GM04504 (cell line): ENCODE results near the gene DPH7.
"Not testable (repeated sequence)": the region's sequence is repeated elsewhere in the genome, so short reads cannot be mapped to it uniquely, and the experiment has no call there.

ENCODE experiments used
- DNase-seq: peaks from one replicate; pipeline ENCODE4 v3.0.0-alpha.2; 2012; ENCODE audit warnings: low read depth

Gene DPH7

DNA sequence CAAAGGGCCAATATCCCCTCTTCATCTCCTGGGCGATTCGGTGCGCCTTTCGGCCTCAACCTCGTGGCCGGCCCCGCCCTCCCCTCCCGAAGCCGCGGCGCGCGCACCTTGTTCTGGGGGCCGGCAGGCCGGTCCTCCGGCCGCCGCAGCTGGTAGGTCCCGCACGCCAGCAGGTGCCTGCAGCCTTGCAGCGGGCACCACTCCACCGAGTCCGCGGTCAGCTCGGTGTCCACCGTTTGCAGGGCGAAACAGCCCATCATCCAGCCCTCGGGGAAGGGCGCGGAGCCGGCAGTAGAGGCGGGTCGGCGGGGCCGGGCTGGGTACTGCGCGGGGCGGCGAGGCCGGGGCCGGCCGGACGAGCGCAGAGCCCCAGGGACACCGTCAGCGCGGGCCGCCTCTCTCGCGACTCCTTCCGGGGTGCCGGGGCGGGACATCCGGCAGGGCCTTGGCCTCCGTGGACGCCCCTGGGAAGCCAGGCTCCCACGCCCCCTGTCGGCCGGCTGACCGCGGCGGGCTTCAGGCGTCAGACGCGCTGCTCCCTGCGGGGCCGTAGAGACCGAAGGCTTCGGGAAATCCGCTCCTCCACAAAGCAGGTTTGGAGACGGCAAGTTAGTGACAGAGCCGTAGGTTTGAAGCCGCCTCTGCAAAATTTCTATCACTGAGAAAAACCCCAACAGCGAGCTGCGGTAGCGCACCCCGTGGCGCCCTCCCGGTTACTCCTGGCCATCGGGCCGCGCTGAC lies at the start of gene DPH7:
TSS of gene DPH7 (minus strand) at position 408 of the 741 bp plus-strand sequence. CDS start at position 260, 148 bp downstream.
- DNase-seq = peak; percentile 80

DNA sequence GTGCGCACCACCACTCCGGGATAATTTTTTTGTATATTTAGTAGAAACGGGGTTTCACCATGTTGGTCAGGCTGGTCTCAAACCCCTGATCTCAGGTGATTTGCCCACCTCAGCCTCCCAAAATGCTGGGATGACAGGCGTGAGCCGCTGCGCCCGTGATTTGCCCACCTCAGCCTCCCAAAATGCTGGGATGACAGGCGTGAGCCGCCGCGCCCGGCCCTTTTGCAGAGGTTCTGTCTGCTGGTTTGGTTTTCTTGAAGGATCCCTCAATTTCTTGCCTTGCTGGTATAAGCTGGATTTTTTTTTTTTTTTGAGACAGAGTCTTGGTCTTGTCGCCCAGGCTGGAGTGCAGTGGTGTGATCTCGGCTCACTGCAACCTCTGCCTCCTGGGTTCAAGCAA lies 48.7 kb upstream of the DPH7 start:
- DNase-seq = not testable (repeated sequence)

DNA sequence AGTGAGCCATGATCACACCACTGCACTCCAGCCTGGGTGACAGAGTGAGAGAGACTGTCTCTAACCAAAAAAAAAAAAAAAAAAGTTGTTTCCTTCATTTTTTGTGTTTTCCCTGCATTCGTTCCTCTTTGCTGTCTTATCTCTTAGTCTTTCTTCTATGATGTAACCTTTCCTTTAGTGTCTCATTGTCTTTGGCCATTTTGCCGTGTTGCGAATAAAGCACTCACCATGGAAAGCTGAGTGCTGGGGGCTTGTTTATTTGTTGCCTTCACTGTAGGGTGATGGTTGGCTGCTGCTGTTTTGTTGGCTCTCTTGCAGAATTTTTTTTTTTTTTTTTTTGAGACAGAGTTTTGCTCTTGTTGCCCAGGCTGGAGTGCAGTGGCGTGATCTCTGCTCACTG lies 47.7 kb upstream of the DPH7 start:
- DNase-seq = no peak

DNA sequence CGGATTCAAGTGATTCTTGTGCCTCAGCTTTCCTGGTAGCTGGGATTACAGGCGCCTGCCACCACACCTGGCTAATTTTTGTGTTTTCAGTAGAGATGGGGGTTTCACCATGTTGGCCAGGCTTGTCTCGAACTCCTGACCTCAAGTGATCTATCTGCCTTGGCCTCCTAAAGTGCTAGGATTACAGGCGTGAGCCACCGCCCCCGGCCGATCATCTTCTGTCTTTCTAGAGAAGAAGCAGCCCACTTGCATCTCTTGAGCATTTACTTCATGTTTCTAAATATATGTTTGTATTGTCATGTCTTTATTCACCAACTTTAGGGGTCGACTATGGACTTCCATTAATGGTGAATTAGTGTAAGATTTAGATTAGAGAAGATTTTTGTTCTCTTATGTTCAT lies 43.5 kb upstream of the DPH7 start:
- not testable (repeated sequence) for DNase-seq

DNA sequence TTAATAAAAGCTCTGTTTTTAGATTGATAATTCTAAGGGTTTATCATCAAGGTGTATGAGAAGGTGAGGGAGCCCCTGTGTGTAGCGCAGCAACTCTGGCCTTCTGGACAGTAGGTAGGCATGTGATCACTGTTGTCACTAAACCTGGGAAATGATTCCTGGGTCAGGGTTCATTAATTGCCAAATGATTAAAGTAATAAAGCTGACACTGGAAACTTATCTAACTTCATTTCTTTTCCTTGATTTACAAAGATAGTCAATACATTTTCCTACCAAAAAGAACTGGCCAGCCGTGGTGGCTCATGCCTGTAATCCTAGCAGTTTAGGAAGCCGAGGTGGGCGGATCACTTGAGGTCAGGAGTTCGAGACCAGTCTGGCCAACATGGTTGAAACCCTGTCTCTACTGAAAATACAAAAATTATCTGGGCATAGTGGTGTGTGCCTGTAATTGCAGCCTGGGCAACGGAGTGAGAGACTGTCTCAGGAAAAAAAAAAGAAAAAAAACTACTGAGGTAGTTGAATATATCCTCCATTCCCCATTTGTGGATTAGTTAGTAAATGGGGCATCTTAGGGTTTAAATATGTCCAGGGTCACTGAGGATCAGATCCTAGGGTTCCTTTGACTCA lies 42.5 kb upstream of the DPH7 start:
- DNase-seq = no peak

DNA sequence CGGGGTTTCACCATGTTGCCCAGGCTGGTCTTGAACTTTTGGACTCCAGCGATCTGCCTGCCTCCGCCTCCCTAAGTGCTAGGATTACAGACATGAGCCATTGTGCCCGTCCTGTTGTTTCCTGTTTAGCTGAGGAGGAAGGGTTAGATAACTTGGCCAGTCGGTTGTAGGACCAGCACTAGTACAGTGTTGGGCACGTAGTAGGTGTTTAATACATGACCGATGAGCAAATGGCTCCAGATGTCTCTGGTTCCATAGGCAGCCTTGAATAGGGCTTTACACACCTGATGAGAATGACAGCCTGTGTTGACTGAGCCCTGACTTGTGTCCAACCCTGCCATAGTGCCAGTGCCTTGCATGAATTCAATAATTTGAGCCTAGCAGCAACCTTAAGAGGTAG lies 41.9 kb upstream of the DPH7 start:
- no peak for DNase-seq

DNA sequence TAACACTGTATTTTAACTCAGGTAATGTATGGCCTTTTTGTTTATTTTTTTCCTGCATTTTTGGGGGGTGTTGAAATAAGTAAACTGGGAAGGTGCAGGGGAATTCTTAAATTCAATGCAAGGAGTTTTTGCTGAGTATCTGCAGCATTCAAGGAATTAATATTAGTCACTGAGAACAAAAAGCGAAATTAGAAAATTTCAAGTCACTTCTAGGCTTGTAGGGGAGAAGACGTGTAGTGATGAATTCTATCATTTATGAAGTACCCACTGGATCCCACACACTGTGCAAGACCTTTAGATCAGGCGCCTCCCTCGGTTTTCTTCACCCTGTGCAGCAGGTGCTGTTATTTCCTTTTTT lies 41.3 kb upstream of the DPH7 start:
- no peak for DNase-seq

DNA sequence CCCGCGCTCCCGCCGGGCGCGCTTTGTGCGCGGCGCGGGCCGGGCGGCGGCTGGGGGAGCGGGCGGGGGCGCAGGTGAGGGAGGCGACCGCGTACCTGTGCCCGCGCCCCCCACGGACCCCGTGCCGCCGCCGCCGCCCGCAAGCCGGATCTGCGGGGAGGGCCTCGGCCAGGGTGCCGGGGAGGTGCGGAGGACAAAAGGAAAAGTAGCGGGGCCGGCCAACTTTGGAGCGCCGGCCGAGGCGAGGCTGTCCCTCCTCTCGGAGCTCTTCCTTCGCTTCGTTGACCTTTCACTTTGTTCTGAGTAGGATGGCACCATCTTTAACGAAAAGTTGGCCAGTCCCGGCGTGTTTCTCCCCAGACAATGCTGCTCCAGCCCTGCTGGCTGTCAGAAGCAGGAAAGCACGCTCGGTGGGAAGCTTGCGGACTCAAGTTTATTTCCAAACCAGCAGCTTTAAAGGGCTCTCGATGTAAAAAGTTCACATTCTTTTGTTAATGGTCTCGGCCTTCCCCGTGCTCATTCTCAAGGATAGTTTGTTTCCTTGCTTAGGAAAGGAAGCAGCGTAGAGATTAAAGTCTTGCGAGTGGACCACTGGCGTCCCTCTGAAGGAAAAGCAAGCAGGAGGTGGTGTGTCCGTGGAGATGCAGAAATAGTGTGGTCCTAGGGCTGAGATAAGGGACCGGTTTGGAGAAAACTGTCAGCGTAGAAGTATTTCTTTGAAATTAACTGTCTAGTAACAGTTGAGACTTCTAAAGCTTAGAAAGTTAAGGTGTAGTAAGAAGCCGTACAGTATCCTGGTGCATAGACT lies 40.7 kb upstream of the DPH7 start:
- DNase-seq = no peak

DNA sequence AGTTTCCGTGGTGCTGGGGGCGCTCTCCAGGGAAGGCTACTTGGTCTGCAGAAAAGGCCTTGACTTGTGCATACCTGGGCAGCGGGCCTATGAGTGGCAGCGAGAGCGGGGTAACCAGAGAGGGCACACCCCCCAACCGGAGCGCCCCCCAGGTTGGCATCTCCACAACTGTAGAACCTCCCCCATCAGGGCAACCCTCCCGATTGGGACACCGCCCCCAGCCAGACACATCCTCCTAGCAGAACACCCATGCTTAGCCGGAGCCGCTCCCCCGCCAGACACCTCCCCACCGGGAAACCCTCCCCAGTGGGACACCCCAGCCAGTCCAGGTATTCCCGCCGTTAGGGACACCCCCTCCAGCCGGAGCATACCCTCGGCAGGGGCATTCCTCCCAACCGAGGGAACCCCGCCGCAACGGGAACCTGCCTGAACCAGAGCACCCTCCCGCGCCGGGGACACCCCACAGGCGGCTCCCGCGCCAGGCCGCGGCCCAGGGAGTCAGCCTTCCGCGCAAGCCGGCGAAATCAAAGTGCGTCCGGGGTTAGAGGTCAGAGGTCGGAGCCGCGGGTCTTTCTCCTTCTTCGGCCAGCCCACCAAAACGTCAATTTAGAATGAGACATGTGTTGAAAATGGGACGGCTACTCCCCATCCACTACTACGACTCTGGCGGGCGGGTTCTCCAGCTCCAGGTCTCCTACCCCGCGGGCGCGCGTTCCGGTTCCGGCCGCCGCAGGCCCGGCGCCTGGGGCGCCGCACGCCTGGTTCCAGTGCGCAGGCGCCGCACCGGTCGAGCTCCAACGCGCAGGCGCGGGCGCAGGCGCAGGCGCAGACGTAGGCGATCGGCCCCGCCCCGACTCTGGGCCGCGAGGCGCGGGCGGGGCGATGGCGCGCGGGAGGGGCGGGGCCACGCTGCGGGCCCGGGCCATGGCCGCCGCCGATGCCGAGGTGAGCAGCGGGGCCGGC lies 39.7 kb upstream of the DPH7 start, which contains the start of gene EHMT1:
TSS of gene EHMT1 (plus strand) at position 901 of the 963 bp plus-strand sequence. CDS start at position 925, 24 bp downstream.
- DNase-seq = peak; percentile 67

DNA sequence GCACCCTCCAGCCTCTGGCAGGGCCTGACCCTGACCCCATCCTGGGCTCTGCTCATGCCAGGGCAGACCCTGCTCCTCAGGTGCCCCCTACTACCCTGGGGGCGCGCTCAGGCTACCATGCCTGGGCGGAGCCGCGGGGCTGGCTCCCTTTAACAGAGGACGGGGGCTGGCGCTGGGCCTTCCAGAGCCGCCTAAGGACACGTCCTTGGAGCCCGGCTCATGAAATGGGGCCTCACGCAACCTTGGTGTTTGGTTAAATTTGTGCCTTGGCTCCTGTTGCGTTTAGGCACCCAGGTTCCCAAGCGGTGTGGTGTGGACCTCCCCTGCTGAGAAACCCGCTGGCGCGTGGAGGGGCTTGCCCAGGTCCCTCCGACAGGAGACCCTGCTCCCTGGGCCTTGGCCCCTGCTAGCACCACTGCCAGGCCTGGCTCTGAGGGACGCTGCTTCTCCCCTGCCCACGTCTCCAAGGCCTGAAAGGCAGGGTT lies 36.7 kb upstream of the DPH7 start:
- no peak for DNase-seq

DNA sequence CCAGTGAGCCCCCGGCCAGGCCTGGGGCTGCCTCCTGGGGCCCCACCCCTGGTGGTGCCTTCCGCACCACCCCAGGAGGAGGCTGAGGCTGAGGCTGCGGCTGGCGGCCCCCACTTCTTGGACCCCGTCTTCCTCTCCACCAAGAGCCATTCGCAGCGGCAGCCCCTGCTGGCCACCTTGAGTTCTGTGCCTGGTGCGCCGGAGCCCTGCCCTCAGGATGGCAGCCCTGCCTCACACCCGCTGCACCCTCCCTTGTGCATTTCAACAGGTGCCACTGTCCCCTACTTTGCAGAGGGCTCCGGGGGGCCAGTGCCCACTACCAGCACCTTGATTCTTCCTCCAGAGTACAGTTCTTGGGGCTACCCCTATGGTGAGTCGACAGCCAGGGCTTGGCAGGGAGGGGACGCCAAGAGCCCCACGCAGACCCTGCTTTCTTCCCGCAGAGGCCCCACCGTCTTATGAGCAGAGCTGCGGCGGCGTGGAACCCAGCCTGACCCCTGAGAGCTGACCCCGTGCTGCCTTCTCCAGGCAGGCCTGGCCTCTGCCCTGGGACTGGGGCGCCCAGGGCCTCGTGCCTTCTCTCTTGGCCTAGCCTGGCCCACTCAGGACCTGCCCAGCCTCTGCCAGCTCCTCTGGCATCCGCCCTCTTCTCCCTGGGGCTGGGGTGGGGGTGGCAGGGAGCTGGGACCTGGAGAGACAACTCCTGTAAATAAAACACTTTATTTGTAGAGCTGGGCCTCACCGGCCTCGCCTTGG lies 36.1 kb upstream of the DPH7 start:
- no peak for DNase-seq

DNA sequence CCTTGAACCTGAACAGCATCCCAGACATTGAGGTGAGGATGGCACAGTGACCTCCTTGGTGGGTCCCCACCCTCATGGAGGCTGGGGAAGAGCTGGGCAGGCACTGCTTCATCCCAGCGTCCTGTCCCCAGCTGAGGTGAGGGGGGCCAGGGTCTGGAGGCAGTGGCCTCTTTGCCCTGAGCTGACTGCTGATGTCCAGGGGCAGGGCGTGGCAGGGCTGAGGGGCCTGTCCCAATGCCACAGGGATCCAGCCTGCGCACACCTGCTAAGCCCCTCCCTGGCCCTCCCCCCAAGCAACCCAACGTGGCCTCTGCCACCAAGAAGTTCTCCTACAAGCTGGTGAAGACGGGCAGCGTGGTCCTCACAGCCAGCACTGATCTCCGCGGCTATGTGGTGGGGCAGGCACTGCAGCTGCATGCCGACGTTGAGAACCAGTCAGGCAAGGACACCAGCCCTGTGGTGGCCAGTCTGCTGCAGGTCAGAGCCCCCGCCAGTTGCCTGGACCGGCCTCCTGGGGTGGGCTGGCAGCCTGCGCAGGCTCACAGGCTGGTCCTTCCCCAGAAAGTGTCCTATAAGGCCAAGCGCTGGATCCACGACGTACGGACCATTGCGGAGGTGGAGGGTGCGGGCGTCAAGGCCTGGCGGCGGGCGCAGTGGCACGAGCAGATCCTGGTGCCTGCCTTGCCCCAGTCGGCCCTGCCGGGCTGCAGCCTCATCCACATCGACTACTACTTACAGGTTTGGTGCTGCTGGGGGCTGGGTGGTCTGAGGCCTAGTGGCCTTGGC lies 35.2 kb upstream of the DPH7 start:
- DNase-seq = no peak

DNA sequence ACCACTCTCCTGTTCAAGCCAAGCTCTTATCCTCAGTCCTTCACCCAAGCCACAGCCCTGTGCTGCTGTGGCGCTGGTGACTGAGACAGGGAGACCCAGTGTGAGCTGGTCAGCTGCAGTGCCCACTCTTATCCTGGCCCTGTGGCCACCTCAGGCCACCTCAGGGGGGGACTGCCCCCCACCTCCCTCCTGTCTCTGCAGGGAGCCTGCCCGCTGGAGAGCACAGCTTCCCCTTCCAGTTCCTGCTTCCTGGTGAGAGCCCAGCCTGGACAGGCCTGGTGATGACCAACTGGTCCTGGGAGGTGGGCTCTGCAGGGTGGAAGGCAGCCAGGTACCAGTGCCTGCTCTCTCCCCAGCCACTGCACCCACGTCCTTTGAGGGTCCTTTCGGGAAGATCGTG lies 34.5 kb upstream of the DPH7 start:
- DNase-seq = no peak

DNA sequence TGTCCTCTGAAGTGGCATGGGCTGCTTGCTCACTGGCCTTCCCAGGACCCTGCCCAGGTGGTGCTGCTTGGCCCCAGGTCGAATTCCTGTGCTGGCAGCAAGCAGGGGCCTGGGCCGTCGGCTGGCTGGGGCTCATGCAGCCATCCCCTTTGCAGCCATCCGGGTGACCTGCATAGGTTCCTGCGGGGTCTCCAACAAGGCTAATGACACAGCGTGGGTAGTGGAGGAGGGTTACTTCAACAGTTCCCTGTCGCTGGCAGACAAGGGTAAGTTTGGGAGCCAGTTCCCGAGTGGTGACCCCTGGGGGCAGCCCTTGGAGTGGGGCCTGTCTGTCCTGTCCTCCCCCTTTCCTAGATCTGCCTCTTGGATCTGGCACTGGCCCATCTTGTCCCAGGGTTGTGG lies 34.0 kb upstream of the DPH7 start:
- DNase-seq = no peak

DNA sequence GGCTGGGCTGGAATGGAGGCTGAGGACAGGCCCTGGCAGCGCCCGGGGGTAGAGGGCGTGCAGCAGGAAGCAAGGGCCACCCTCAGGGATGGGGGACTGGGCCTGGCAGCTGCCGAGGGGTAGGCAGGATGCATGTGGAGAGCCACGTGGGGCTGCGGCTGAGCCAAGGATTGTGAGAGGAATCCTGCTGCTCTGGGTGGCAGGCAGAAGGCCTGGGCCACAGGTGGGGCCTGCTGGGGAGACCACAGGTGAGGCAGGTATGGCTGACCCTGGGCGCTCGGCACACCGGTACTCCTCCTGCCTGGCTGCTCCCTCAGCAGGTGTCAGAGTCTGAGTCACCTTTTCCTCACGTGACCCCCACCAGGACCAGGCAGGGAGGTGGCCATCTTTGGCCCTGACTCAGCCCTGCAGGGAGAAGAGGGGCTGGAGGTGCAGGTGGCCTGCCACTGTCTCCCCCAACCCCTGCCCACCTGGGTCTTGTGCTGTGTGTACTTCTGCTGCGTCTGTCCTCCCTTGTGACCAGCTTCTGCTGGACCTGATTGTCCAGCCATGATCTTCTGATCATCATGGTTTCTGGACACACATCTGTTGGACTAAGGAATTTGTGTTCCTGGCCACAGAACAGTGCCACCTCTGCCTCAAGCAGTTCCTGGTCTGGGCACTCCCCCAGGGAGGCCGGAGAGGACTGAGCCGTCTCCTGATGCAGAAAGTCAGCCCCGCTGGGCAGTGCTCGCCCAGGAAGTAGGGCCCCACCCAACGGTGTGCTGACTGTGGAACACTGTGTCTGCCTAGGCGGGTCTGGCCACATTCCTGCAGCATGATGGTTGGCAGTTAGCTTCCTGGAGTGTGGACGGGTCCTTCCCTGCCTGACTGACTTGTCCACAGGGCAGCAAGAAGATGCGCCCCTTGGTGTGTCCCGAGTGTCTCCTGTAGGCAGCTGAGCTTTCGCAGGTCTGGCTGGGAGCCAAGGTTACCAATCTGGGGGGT lies 33.2 kb upstream of the DPH7 start:
- DNase-seq = peak; percentile 56

DNA sequence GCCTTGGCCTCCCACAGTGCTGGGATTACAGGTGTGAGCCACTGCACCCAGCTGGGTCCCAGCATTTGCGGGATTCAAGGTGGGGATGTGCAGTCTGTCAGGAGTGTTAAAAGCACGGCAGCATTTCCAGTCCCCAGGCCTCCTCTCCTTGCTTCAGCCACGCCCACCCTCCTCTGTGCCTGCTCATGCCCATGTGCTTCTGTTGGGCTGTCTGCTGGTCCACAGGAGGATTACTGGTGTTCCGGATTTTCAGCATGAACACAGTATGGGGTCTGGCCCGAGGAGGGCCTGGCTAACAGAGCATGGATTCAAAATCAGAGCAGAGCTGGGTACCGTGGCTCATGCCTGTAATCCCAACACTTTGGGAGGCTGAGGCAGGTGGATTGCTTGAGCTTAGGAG lies 32.2 kb upstream of the DPH7 start:
- no peak for DNase-seq

DNA sequence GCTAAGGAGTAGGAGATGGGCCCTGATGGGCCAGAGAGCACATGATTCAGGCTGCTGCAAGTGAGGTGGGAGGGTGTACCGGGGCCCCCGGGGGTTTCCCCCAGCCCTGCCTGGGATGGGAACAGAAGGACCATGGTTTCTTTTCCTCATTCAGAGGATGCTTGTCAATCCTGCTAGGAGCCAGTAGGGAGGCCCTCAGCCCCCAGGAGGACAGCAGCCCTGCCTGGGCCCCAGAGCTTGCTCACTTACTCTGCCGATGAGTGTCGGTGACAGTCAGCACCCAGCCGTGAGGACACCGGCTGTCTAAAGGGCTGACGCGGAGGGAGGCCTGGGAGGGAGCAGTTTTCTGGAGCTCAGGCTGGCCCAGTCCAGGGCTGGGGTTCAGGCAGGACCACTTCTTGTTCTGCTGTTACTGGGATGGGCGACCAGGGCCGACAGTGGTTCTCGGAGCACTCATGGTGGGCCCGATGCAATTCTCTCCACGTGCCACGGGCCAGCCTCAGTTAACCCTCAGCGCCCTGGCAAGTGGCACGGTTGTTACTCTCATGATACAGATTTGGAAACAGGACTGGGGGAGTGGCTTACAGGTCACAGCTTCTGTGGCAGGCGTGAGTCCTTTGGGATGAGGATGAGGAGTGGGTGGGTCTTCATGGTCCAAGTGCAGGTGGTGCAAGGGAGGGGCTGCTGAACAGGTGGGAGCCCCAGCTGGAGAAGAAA lies 28.6 kb upstream of the DPH7 start:
- DNase-seq = no peak

DNA sequence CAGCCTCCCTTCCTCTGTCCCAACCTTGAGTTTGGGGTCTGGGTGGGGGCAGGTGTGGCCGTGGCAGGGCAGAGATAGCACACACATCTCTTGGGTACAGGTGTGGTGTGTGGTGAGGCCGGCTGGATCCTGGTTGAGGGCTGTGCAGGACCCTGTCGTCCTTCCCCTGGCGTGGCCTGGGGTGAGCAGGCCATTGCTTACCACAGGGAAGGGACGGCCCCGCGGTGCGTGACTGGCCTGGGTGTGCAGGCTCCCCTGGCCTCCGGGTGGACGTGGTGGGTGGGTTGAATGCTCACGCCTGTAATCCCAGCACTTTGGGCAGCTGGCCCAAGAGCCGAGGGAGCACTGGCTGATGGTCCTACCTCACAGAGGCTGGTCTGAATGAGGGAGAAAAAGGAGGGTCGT lies 28.0 kb upstream of the DPH7 start:
- DNase-seq = no peak
